ENCODE measurements around the gene TTC27.
"Not testable (repeated sequence)": the region's sequence is repeated elsewhere in the genome, so short reads cannot be mapped to it uniquely, and the experiment has no call there.

TTC27 gene

GRCh38 chr2:32627814-32628579 lies at the start of gene TTC27:
Gene TTC27 (plus strand): TSS chr2:32628050. CDS start chr2:32628293, 243 bp downstream.
- DNase-seq: peak; percentile 87

GRCh38 chr2:32591669-32592463 lies 36.0 kb upstream of the TTC27 start:
- DNase-seq: no peak

GRCh38 chr2:32594573-32594972 lies 33.3 kb upstream of the TTC27 start:
- DNase-seq: no peak

- DNase-seq: no peak
Observed at GRCh38 chr2:32611366-32611765, 16.5 kb upstream of the TTC27 start.

GRCh38 chr2:32611771-32612170 lies 16.1 kb upstream of the TTC27 start:
- no peak for DNase-seq

- DNase-seq: no peak
Observed at GRCh38 chr2:32614084-32614483, 13.8 kb upstream of the TTC27 start.

- no peak for DNase-seq
Observed at GRCh38 chr2:32617599-32618189, 10.2 kb upstream of the TTC27 start.

- no peak for DNase-seq
Observed at GRCh38 chr2:32622570-32623310, 5.1 kb upstream of the TTC27 start.

- DNase-seq: no peak
Observed at GRCh38 chr2:32623311-32623706, 4.5 kb upstream of the TTC27 start.

GRCh38 chr2:32624812-32625211 lies 3.0 kb upstream of the TTC27 start:
- DNase-seq: no peak

- no peak for DNase-seq
Observed at GRCh38 chr2:32626639-32627221, 1.1 kb upstream of the TTC27 start.

- no peak for DNase-seq
Observed at GRCh38 chr2:32627441-32627813, 423 bp upstream of the TTC27 start.

GRCh38 chr2:32632089-32632488 lies 4.2 kb downstream of the TTC27 start:
- no peak for DNase-seq

GRCh38 chr2:32633040-32633439 lies 5.2 kb downstream of the TTC27 start:
- no peak for DNase-seq

- not testable (repeated sequence) for DNase-seq
Observed at GRCh38 chr2:32638548-32638947, 10.7 kb downstream of the TTC27 start.

- DNase-seq: no peak
Observed at GRCh38 chr2:32641180-32641579, 13.3 kb downstream of the TTC27 start.

- no peak for DNase-seq
Observed at GRCh38 chr2:32647180-32647651, 19.4 kb downstream of the TTC27 start.

GRCh38 chr2:32652555-32653209 lies 24.8 kb downstream of the TTC27 start:
- DNase-seq: no peak

- no peak for DNase-seq
Observed at GRCh38 chr2:32656069-32656468, 28.2 kb downstream of the TTC27 start.

- no peak for DNase-seq
Observed at GRCh38 chr2:32663864-32664263, 36.0 kb downstream of the TTC27 start.

GRCh38 chr2:32666704-32667103 lies 38.9 kb downstream of the TTC27 start:
- no peak for DNase-seq

- no peak for DNase-seq
Observed at GRCh38 chr2:32668254-32668653, 40.4 kb downstream of the TTC27 start.

Measured in T1000 (cell line).